HG02623 (cell line): ENCODE measurements around the gene FCSK.

Experiments
- ATAC-seq: cut with Tn5 transposase; IDR thresholded peaks from one replicate; pipeline ENCODE4 v1.9.1; 2021; ENCODE audit warnings: moderate library complexity; ENCODE audit not compliant: unreplicated experiment

The FCSK gene

GRCh38 chr16:70476272-70477020, 22.1 kb downstream of the FCSK start:
- peak; percentile 76 for ATAC-seq

- no peak for ATAC-seq
These were observed 23.8 kb downstream of the FCSK start for GRCh38 chr16:70478169-70478568.

GRCh38 chr16:70478912-70479341, 24.5 kb downstream of the FCSK start:
- ATAC-seq: no peak

GRCh38 chr16:70480127-70481105, 26.0 kb downstream of the FCSK start:
- ATAC-seq: no peak

- no peak for ATAC-seq
These were observed 27.6 kb downstream of the FCSK start for GRCh38 chr16:70481929-70482536.

- ATAC-seq: no peak
These were observed 28.2 kb downstream of the FCSK start for GRCh38 chr16:70482624-70483023.

- no peak for ATAC-seq
These were observed 29.0 kb downstream of the FCSK start for GRCh38 chr16:70483426-70483825.

GRCh38 chr16:70484867-70485266, 30.5 kb downstream of the FCSK start:
- ATAC-seq: no peak

- no peak for ATAC-seq
These were observed 35.9 kb downstream of the FCSK start for GRCh38 chr16:70490261-70490660.

- no peak for ATAC-seq
These were observed 39.4 kb downstream of the FCSK start for GRCh38 chr16:70493802-70494201.

GRCh38 chr16:70494202-70494770, 39.9 kb downstream of the FCSK start:
- no peak for ATAC-seq

- ATAC-seq: no peak
These were observed 40.4 kb downstream of the FCSK start for GRCh38 chr16:70494777-70495176.

GRCh38 chr16:70495425-70496182, 41.2 kb downstream of the FCSK start:
- no peak for ATAC-seq

- ATAC-seq: no peak
These were observed 42.1 kb downstream of the FCSK start for GRCh38 chr16:70496513-70496912.

GRCh38 chr16:70508752-70509151, 54.4 kb downstream of the FCSK start:
- ATAC-seq: no peak

- ATAC-seq: no peak
These were observed 55.8 kb downstream of the FCSK start for GRCh38 chr16:70510216-70510615.

GRCh38 chr16:70511833-70512232, 57.4 kb downstream of the FCSK start:
- no peak for ATAC-seq

GRCh38 chr16:70512456-70512855, 58.1 kb downstream of the FCSK start:
- no peak for ATAC-seq

GRCh38 chr16:70520612-70521297, 66.4 kb downstream of the FCSK start:
- ATAC-seq: no peak
